ENCODE data around the gene SMCO4. TPM values are rescaled to one million over a fixed set of nuclear protein-coding genes. Genes with fewer than 3 reads are reported as not detected.

SMCO4 gene
- total RNA-seq, 1 donor from 2014 or later, result 73.5 TPM

GRCh38 chr11:93560199-93560932 is 17.2 kb upstream of the SMCO4 start:
- no peak for TF ChIP-seq CTCF (IDR thresholded peaks at IDR 0.05)
- Histone ChIP-seq H3K4me3 (no peak overlapping the region), H3K27ac (no peak overlapping the region), H3K4me1 (no peaks in the 10 kb centered on the region), H3K27me3 (ENCODE audit: low read depth) (no peaks in the 10 kb centered on the region), H3K9me3 (no peaks in the 10 kb centered on the region), H3K36me3 (no peaks in the 10 kb centered on the region)
- DNase-seq (no peak), ATAC-seq (no peak)
- intact Hi-C loops (cut with DNase I), result no loop called here

- Histone ChIP-seq H3K4me1 (no peaks in the 10 kb centered on the region), H3K4me3 (no peak overlapping the region), H3K36me3 (no peaks in the 10 kb centered on the region), H3K27ac (no peak overlapping the region), H3K27me3 (ENCODE audit: low read depth) (no peaks in the 10 kb centered on the region), H3K9me3 (no peaks in the 10 kb centered on the region)
- no peak for TF ChIP-seq CTCF (IDR thresholded peaks at IDR 0.05)
- DNase-seq (no peak), ATAC-seq (no peak)
- intact Hi-C loops (cut with DNase I), result no loop called here
Measured at GRCh38 chr11:93559681-93560080, 16.5 kb upstream of the SMCO4 start.

GRCh38 chr11:93552874-93553273 is 9.7 kb upstream of the SMCO4 start:
- intact Hi-C loops (cut with DNase I), result no loop called here
- DNase-seq (no peak), ATAC-seq (no peak)
- H3K36me3 ChIP-seq, result no peaks in the 10 kb centered on the region
- no peaks in the 10 kb centered on the region for H3K27me3 ChIP-seq (ENCODE audit: low read depth)
- H3K4me1 ChIP-seq, result no peaks in the 10 kb centered on the region
- H3K27ac ChIP-seq, result no peak overlapping the region
- no peaks in the 10 kb centered on the region for H3K9me3 ChIP-seq
- no peak overlapping the region for H3K4me3 ChIP-seq
- no peak for TF ChIP-seq CTCF (IDR thresholded peaks at IDR 0.05)

- H3K9me3 ChIP-seq, result no peaks in the 10 kb centered on the region
- H3K36me3 ChIP-seq, result no peaks in the 10 kb centered on the region
- no peaks in the 10 kb centered on the region for H3K4me1 ChIP-seq
- intact Hi-C loops (cut with DNase I), result no loop called here
- DNase-seq (no peak), ATAC-seq (no peak)
- no peak overlapping the region for H3K4me3 ChIP-seq
- TF ChIP-seq CTCF (IDR thresholded peaks at IDR 0.05), result no peak
- H3K27me3 ChIP-seq (ENCODE audit: low read depth), result no peaks in the 10 kb centered on the region
- H3K27ac ChIP-seq, result no peak overlapping the region
Measured at GRCh38 chr11:93549976-93550375, 6.8 kb upstream of the SMCO4 start.

- H3K4me1 ChIP-seq, result peaks cover 9% of the 10 kb centered on the region
- no peaks in the 10 kb centered on the region for H3K9me3 ChIP-seq
- intact Hi-C loops (cut with DNase I), result no loop called here
- no peaks in the 10 kb centered on the region for H3K27me3 ChIP-seq (ENCODE audit: low read depth)
- TF ChIP-seq CTCF (IDR thresholded peaks at IDR 0.05), result no peak
- ATAC-seq (peak; percentile 67 to 81), DNase-seq (no peak)
- H3K36me3 ChIP-seq, result no peaks in the 10 kb centered on the region
- no peak overlapping the region for H3K27ac ChIP-seq
- no peak overlapping the region for H3K4me3 ChIP-seq
Measured at GRCh38 chr11:93548679-93549319, 5.6 kb upstream of the SMCO4 start.

Data from lower lobe of right lung (tissue), 2 donors.